Right forelimb (tissue), 1 donor: ENCODE measurements around the gene PNPLA3.

Source experiments
- DNase-seq: peaks from one replicate; pipeline ENCODE4 v3.0.0-alpha.2; 2018

PNPLA3 gene

DNA sequence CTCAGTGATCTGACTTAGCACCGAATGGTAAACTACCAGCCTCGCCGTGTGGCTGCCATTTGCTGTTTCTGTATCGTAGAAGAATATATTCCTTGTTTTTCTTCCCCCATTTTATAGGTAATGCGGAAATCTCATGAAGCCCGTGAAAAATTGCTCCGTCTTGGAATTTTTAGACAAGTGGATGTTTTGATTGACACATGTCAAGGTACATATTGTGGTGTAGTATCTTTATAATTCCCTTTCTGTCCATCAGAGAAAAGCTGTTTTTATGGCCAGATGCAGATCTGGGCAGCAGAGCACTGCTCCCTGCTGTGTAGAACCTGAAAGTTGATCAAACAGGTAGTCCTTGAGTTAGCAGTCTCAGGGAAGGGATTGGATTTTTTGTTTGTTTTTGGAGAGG, 45.0 kb downstream of the PNPLA3 start:
- no peak for DNase-seq

DNA sequence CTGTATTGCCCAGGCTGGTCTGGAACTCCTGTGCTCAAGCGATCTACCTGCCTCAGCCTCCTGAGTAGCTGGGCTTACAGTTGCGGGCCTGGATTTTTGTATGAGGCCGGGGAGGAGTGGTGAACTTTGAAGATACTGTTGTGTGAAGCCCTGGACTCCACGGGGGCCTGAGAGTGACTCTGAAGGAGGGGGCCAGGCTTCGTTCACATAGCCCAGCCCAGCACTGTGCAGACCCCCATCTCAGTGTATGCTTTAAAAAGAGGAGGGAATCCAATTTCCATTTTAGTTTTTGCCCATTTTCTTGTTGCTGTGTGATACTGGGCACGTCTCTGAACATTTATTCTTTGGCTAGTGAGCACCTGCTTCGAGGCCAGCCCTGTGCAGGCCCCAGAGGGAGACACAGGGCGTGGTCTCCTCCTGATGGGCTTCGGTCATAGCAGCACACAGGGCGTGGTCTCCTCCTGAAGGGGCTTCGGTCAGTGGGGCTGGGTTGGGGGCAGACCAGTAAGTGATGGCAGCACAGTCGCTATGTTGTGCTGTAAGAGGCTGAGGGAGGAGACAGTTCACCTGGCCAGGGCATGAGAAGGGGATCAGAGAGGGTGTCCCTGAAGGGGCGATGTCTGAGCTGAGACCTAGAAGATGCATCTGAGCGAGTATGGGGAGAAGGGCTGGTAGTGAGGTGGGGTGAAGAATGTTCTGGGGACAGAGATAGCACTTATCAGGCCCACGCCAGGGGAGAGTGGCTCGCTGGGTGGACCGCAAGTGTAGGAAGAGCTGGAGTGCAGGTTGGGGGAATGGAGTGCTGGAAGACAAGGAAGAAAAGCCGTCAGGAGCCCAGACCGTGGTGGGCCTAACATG, 45.6 kb downstream of the PNPLA3 start:
- DNase-seq: no peak

DNA sequence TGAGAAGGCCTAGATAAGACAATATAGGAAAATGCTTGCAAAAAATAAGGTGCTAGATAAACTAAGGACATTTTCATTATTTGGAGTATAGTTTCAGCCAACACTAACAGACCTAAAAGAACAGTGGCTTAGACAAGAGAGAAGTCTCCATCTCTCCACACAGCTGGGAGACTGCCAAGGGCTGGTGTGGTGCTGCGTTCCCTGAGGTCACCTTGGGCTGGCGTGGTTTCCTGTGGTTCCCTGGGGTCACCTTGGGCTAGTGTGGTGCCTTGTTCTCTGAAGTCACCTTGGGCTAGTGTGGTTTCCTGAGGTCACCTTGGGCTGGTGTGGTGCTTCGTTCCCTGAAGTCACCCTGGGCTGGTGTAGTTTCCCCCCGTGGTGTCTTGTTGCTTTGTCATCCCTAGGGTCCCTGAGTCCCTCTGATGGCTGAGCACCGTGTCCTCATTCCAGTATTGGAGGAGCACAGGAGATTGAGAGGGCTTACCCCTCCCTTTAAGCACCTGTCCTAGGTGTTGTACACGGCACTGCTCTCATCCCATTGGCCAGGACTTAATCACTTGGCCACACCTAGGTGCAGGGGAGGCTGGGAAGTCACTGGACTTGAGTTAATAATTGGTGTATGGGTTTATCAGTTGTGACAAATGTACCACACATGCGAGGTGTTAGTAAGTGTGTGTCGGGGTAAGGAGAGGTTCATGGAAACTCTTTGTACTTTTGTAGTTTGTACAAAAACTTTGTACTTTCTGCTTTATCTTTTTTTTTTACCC, 46.6 kb downstream of the PNPLA3 start:
- DNase-seq: no peak

DNA sequence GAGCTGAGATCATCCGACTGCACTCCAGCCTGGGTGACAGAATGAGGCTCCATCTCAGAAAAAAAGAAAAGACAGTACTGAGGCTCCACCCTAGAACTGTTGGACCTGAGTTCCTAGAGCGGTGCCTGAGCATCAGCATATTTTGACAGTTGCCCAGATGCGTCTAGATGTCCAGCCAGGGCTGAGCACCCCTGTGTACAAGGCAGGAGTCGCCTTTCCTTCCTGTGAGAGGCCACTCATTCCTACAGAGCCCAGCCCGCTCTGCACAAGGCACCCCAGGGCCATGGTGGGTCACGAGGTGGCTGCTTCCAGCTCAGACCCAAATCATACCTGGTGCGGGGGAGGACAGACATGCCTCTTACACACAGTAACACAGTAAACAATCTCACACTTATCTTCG, 47.5 kb downstream of the PNPLA3 start:
- no peak for DNase-seq

DNA sequence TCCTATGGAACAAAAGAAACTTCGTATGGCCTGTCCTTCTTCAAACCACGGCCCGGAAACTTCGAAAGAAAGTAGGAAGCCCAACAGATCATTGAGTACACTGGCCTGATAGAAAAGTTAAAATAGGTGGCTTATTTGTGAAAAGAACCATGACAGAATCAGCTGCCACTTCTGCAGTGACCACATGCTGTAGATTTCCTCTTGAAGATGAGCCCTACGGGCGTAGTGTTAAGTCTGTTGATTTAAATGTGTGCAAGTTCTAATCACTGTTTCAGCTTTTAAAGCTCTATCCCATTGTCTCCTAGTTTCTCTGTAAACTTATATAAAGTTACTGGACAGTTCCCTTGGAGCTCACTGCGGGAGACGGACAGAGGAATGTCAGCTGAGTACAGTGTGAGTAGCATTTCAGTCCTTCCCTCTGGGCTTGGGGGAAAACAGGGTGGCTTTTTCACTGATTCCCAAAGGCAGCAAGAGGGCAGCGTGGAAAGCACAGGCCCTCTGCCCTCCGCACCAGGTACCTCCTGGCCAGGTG, 49.4 kb downstream of the PNPLA3 start:
- no peak for DNase-seq

DNA sequence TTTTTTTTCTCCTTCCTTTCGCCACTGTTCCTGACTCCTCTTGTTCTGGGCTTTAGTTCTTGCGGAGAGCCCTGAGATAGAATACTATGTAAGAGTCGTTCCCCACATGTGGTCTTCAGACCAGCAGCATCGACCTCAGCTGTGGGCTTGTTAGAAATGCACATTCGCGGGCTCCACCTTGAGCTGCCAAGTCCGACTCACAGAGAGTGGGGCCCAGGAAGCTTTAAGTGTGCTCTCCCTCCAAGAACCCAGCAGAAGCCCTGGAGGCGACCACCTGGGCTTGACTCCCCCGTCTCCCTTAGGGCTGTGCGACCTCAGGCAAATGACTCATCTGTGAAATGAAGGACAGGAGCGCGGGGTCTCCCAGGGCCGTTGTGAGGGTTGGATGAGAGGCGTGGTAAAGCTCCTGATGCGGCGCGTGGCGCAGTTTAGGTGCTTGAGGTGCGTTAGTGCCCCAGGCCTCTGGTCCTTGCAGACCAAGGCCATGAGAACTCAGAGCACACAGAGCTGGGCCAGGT, 50.5 kb downstream of the PNPLA3 start:
- no peak for DNase-seq

DNA sequence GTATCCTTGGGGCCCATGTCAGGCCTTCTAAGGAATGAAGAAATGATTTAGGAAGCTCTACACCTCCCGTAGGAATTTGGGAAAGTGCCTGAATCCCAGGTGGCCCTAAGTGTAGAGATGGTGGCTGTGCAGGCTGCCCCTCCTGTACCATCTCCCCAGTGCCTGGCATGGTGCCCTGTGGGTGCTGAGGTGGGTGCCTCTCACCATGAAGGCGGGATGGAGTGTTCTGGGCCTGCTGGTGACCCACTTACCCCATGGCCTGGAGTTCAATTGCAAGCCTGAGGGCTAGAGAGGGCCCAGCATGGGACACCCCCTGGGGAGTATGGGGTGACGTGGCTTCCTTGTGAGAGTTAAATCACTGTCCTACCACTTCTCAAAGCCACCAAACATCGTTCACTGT, 51.4 kb downstream of the PNPLA3 start:
- no peak for DNase-seq

DNA sequence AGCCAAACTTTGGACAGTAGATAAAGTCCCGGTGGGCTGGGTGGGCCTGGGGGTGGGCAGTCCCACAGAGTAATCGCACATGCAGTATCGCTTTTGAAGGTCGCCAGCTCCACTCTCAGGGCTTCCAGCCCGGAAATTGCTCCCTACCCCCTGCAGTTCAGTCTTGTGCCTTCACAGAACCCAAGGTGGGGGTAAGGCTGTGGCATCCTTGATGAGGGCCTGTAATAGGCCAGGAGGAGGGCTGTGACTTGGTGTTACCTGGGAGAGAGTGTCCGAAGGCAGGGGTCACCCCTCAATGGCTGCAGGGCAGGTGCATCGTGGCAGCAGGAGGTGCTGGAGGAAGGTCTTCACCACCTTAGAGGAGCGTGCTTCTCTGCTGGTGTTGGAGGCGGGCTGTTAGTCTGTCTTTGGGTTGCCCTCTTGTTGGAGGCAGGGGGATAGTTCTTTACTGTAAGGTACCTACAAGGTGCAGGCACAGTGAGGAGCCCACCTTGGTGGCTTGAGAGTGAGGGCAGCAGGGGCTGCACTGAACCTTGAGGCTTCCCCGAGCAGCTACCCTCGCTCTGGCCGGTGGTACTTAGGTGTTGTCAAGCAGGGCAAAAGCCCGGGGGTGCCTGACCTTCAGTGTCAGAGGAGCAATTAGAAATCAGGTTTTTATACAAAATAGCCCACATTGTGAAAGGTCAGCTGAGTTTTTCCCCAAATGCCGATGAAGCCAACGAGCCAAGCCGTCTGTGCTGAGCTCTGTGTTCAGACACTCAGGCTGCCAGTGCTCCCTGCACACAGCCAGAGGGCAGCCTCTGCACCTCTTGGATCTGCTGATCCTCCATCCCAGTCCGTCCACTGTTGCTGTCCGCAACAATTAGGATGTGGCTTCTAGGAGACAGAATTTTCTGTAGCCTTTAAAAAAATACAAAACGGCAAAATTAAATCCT, 53.5 kb downstream of the PNPLA3 start:
- no peak for DNase-seq

DNA sequence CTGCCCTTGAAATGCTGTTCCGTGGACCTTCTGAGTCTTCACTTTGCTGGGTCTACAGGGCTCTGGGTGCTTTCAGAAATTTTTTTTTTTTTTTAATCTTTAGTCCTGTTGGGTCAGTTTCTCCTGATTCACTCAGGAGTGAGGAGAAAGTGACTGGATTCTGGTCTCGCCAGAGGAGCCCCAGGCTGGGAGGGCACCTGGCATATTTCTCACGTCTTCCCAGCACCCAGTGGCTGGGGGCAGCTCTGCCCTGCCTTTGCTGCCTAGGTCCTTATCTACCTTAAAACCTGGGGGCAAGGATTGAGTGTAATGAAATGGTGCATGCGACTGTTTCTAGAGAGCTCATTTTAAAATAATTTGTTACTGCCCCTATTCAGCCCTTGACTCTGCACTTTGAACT, 55.0 kb downstream of the PNPLA3 start:
- no peak for DNase-seq

DNA sequence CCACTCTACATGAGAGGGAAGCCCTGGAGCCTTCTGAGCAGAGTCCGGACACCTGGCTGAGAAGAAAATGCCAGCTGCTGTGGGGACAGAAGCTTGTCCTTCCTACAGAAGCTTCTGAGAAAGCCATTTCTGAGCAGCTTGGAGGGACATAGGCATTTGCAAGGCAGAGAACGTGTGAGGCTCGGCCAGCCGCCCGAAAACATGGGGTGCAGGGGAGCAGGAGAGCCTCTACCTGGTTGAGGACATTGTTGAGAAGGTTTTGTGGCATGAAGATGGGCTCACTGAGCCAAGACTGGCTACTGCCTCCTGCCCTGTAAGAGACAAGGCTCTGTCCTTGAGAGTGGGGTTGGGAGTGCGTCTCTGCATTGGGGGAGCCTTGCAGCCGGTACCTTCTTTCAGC, 57.0 kb downstream of the PNPLA3 start:
- DNase-seq: no peak

DNA sequence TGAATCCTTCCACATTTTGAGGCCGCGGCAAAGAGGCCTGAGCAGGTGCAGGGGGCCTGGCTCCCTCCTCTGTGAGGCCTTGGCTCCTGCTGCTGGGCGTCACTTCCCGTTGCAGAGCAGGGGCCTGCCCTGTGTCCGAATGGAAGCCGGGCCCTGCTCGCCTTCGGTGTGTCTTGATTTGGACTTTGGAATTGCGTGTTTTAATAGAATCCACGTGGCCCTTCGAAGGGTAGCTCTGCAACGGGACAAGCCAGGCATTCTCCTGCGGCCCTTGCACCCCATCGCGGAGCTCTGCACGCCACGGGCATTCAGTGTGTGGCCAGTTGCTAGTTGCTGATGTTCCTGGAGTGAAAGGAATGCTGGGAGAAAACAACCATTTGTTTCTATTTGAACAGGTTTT, 57.4 kb downstream of the PNPLA3 start:
- no peak for DNase-seq

DNA sequence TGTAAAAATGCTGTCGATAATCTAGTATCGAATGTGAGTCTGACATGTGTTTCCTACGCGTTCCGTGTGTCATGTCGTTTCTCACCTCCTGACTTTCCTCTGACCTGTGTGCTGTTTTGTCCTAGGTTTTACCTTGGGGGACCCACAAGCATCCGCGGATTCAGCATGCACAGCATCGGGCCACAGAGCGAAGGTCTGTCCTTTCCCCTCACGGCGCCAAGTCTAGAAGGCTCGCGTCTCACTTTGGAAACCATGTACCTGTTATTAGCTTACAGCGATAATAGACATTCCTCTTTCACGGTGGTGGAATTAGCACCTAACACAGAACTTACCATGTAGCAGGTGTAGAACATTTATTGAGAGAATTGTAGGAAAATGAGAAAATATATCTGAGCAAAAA, 60.2 kb downstream of the PNPLA3 start:
- no peak for DNase-seq

DNA sequence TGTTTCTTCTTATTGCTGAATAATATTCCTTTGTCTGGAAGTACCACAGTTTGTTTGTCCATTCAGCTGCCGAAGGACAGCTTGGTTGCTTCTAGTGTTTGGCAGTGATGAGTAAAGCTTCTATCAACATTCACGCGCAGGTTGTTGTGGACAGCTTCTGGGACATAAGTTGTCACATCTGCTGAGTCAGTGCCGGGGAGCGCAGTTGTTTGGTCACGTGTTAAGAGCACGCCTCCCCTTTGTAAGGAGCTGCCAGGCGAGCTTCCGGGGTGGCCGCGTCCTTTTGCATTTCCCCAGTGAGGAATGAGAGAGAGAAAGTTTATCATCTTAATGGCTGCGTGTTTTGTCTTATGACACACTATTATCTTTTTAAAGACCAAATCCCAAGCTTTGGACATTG, 61.9 kb downstream of the PNPLA3 start:
- no peak for DNase-seq

DNA sequence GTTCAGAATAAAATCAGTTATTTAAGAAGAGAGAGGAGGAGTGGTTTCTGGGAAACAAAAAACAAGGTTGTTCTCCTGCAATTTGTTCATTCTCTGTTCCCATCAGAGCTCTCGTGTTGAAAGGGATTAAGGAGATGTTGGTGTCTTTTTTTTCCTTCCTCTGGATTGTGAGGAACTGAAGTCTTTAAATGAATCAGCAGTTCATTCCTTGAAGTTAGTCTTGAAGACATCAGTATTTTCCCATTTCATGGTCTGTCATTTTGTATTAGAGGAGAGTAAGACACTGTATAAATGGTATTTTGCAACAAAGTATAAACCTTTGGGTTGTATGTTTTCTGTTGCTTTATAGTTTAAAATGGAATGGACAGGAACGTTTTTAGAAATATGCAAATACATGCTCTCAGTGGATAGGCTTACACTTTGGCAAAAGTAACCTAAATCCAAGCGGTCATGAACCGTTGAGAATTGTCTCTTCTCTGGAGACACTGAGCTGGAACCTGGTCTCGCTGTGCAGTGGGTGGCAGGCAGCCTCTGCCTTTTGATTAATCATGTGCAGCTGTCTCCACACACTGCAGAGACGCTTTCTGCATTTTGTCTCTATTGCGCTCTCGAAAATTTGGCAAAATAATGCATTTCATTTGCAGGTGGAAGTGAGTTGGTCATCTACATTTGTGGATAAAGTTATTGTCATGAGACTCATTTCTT, 64.7 kb downstream of the PNPLA3 start:
- DNase-seq: no peak

DNA sequence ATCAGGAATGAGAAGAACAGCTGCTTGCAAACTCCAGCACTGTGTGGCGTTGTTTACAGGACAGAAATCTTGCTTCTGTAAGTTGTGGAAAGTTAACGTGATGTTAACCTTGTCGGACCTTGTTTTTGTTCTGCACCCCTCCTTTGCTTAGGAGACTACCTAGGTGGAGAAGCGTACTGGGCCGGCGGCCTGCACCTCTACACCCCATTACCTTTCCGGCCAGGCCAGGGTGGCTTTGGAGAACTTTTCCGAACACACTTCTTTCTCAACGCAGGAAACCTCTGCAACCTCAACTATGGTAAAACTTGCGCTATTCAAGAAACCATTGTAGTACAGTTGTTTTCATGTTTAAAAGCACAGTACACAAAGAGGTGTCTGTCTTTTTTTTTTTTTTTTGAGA, 65.4 kb downstream of the PNPLA3 start:
- no peak for DNase-seq

DNA sequence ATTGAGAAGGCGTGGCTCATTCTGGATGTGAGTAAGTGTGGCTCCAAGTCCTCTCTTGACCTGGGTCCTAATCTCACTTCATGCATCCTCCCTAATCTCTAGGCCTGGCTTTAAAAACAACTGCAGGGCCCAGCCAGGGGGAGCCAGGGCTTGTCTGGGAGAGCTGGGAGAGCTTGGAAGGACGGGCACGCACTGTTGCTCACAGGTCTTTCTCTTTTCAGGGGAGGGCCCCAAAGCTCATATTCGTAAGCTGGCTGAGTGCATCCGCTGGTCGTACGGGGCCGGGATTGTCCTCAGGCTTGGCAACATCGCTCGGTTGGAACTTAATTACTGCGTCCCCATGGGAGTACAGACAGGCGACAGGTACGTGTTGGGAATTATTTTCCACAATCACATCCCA, 66.4 kb downstream of the PNPLA3 start:
- DNase-seq: no peak

DNA sequence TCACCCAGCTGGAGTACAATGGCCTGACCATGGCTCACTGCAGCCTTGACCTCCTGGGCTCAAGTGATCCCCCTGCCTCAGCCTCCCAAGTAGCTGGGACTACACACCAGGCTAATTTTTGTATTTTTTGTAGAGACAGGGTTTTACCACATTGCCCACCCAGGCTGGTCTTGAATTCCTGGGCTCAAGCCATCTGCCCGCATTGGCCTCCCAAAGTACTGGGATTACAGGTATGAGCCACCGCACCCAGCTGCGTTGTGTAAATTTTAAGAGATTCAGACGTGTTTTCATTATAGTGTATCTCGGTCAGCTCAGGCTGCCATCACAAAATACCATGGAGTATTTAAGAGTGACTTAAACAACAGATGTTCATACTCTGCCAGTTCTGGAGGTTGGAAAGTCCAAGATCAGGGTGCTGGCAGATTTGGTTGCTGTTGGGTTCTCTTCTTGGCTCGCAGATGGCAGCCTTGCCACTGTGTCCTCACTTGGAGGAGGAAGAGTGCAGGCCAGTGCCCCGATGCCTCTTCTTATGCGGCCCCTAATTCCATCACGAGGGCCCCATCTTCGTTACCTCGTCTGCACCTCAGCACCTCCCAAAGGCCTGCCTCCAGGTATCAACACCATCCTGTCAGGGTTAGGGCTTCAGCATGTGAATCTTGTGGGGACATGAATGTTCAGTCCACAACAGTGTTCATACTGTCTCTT, 67.9 kb downstream of the PNPLA3 start:
- DNase-seq: no peak

DNA sequence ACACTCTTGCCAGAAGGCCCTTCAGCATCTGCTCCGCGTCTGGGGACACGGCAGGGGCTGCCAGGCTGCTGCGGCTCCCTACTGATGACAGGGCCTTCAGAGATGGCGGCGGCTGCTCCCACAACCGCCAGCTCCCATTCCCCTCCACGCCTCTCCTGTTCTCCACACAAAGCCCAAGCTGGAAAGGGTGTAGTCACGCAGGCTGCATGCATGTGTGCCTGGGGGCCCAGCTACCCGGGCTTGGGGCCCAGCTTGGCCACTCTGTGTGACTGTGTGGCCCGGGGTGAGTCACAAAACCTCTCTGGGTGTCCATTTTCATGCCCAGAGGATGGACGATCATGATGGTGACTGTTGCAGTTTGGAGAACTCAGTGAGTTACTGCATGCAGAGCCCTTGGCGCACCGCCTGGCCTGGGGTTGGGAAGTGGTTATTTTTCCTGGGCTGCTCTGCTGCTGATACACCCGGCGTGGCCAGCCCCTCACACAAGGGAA, 68.8 kb downstream of the PNPLA3 start:
- no peak for DNase-seq

DNA sequence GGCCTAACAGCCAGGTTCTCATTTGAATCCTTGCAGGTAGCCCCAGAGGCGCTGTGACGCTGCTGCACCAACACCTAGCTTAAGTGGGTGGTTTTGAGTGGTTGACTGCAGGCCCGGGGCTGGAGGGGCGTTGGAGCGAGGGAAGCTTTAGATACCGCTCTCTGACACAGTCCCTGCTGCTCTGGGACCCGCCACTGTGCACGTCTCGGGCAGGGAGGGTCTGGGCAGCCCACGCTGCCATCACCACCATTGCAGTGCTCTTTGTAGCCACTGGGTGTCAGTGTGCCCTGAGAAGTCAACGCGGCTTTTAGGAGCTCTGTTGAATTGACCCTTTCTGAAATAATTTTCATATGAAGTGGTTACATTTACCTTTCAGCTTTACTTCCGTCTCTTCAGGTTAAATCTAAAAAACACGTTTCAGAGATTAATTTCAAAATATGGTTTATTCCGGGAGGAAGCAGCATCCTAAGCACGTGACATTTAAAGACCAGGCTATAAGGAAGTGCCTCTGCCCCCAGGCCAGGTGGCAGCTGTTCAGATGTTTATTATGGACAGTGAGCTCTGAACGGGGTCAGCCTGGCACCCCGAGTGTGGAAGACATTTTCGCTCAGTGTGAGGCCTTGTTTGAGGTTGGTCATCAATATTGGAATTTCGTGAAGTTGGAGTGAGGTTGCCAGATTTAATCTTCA, 69.6 kb downstream of the PNPLA3 start:
- peak; percentile 64 for DNase-seq

DNA sequence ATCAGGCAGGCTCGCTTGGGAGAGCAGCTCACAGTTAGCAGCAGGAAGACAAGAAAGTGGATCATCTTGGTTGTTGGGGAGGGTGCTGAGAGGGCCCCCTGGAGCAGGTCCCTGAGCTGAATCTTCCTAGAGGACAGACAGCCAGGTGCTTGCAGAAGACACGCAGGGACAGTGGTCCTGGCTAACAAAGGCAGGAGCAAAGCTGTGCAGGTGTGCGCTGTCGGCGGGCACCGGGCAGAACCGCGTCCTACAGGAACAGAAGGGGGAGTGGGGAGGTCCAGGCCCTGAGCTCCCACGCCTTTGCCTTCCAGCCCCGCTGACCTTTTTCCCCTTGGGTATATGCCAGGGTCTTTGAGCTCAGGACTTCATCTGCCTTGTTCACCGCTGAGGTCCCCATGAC, 70.4 kb downstream of the PNPLA3 start:
- DNase-seq: no peak

DNA sequence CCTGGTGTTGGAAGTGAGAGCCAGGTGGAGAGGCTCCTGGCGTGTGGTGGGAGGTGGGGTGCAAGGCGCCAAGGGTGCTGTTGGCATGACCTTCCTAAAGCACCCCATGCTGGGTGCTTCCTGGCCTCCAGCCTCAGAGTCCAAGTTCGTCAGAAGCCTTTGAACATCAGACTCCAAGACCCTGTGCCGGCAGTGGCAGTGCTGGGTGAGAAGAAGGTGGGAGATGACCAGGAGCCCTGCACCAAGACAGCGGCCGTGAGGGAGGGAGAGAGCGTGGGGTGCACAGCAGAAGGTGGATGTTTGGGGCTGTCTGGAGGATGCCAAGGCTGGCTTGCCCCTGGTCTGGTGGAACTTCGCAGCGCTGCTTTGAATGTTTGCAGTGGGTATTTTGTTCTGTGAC, 70.8 kb downstream of the PNPLA3 start:
- DNase-seq: no peak
